Esophagus squamous epithelium (tissue), 4 donors: ENCODE data around the gene TRAP1.

ENCODE experiments used
- POLR2A ChIP-seq, 4 donors: fragments of 450-650 bp; IDR thresholded peaks; one replicate each; pipeline ENCODE4 v1.6.1; 2017; ENCODE audit warnings: antibody characterized with exemption in 4 of 4, mild to moderate bottlenecking in 4 of 4, moderate library complexity in 3 of 4
- TF ChIP-seq, protein P1 (sequence below), 6 experiments: fragments of 450-650 bp in 4 of 6; fragments of 200-600 bp in 2 of 6; sonication (generic) in 2 of 6; IDR thresholded peaks; one replicate each; pipeline ENCODE4 v1.5.1; 2016 to 2019; ENCODE audit warnings: antibody characterized with exemption in 6 of 6, mild to moderate bottlenecking in 4 of 6, moderate library complexity in 4 of 6

DNA sequence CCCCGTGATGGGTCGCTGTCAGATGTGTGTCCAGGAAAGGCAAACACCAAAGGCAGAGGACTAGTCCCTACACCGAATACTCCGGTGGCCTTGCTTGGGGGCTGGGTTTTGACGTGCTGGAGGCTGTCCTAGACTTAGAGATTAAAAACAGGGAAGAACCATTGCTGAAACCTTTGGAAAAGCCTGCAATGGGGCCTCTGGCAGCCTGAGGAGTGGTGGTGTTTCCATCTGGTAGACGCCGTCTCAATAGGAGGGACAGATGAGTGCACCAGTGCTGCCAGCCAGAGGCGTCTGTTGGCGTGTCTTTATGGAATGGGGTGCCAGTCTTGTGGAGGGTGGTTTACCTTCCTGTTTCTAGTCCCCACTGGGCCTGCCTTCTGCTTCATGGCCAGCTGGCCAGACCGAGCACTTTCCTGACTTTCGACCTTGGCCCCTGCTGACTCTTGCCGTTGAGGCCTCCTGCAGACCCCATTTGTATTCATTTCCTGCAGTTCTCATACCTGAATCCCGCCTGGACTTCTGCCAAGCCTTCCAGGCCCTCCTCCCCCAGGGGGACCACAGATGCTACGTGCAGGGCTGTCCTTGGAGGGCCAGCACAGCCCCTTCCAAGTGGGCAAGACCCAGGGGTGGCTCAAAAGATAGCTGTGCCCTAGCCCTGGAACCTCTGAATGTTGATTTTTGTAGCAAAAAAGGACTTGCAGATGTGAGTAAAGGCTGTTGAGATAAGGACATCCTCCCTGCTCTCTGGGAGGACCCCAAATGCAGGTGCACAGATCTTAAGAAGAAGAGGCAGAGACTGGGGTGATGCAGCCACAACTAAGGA, 64.7 kb downstream of the TRAP1 start:
- no peak for TF ChIP-seq POLR2A (IDR thresholded peaks at IDR 0.05)
- TF ChIP-seq, protein P1, sequence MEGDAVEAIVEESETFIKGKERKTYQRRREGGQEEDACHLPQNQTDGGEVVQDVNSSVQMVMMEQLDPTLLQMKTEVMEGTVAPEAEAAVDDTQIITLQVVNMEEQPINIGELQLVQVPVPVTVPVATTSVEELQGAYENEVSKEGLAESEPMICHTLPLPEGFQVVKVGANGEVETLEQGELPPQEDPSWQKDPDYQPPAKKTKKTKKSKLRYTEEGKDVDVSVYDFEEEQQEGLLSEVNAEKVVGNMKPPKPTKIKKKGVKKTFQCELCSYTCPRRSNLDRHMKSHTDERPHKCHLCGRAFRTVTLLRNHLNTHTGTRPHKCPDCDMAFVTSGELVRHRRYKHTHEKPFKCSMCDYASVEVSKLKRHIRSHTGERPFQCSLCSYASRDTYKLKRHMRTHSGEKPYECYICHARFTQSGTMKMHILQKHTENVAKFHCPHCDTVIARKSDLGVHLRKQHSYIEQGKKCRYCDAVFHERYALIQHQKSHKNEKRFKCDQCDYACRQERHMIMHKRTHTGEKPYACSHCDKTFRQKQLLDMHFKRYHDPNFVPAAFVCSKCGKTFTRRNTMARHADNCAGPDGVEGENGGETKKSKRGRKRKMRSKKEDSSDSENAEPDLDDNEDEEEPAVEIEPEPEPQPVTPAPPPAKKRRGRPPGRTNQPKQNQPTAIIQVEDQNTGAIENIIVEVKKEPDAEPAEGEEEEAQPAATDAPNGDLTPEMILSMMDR (IDR thresholded peaks at IDR 0.05), result no peak
